ENCODE data around the gene CDX1.

GRCh38 chr5:150176745-150177477, 10.3 kb downstream of the CDX1 start:
- TF ChIP-seq CHD2 (IDR thresholded peaks at IDR 0.05; ENCODE audit: low read length) (no peak), SIN3A (conservative IDR thresholded peaks at IDR 0.05 in 1 of 2, IDR thresholded peaks at IDR 0.05 in 1 of 2; ENCODE audit: low read depth in 1 of 2, low read length in 2 of 2) (no peak), CTCF (IDR thresholded peaks at IDR 0.05; ENCODE audit: control extremely low read depth in 1 of 3, insufficient read depth in 1 of 3, low read depth in 1 of 3, low read length in 3 of 3) (no peak), RFX5 (IDR thresholded peaks at IDR 0.05; ENCODE audit: borderline replicate concordance, low read depth, low read length) (no peak), POLR2AphosphoS5 (IDR thresholded peaks at IDR 0.05; ENCODE audit: low read depth, low read length) (no peak)

Data from H1 (cell line).